HepG2 (cell line): ENCODE data around the gene CDC42EP1. TPM values are rescaled to one million over a fixed set of nuclear protein-coding genes. Genes with fewer than 3 reads are reported as not detected.

Experiments used
- CBX5 ChIP-seq: sonication (generic); formaldehyde crosslinking; IDR thresholded peaks from 2 replicates; pipeline ENCODE4 v1.4.0; 2020; ENCODE audit warnings: missing genetic modification reagents, borderline replicate concordance
- CCDC6 ChIP-seq: sonication (generic); formaldehyde crosslinking; IDR thresholded peaks from 2 replicates; pipeline ENCODE4 v1.8.1; 2022; ENCODE audit warnings: mild to moderate bottlenecking, missing genetic modification reagents, moderate library complexity
- ETV5 ChIP-seq: IDR thresholded peaks from 2 replicates; pipeline ENCODE4 v1.6.1; 2018; ENCODE audit warnings: missing biosample characterization, missing genetic modification reagents, inconsistent platforms, borderline replicate concordance
- FOSL1 ChIP-seq: sonication (generic); formaldehyde crosslinking; IDR thresholded peaks from 2 replicates; pipeline ENCODE4 v1.9.0; 2021; ENCODE audit warnings: missing genetic modification reagents, borderline replicate concordance
- GATAD1 ChIP-seq: IDR thresholded peaks from 2 replicates; pipeline ENCODE4 v1.6.1; 2016; ENCODE audit warnings: missing genetic modification reagents, missing compliant biosample characterization
- IRX3 ChIP-seq: sonication (generic); formaldehyde crosslinking; IDR thresholded peaks from 2 replicates; pipeline ENCODE4 v1.8.1; 2023; ENCODE audit warnings: mild to moderate bottlenecking, low read depth, missing genetic modification reagents, borderline replicate concordance
- JUN ChIP-seq: sonication (generic); formaldehyde crosslinking; IDR thresholded peaks from 2 replicates; pipeline ENCODE4 v1.4.0; 2020; ENCODE audit warnings: mild to moderate bottlenecking, missing genetic modification reagents
- MEIS2 ChIP-seq: sonication (generic); formaldehyde crosslinking; IDR thresholded peaks from 2 replicates; pipeline ENCODE4 v1.9.0; 2021; ENCODE audit warnings: mild to moderate bottlenecking, missing genetic modification reagents
- NFYB ChIP-seq: sonication (generic); formaldehyde crosslinking; IDR thresholded peaks from 2 replicates; pipeline ENCODE4 v1.4.0; 2020; ENCODE audit warnings: missing genetic modification reagents
- NPAS2 ChIP-seq: sonication (generic); formaldehyde crosslinking; IDR thresholded peaks from 2 replicates; pipeline ENCODE4 v1.8.0; 2022; ENCODE audit warnings: mild to moderate bottlenecking, missing genetic modification reagents, borderline replicate concordance
- POLR2AphosphoS5 ChIP-seq: IDR thresholded peaks from 2 replicates; pipeline ENCODE4 v1.6.1; 2012; ENCODE audit warnings: low read depth, low read length
- PRMT3 ChIP-seq: sonication (generic); formaldehyde crosslinking; IDR thresholded peaks from 2 replicates; pipeline ENCODE4 v1.8.1; 2022; ENCODE audit warnings: low read depth, mild to moderate bottlenecking, moderate library complexity, missing genetic modification reagents, borderline replicate concordance
- RBAK ChIP-seq: sonication (generic); formaldehyde crosslinking; IDR thresholded peaks from 2 replicates; pipeline ENCODE4 v1.5.1; 2020; ENCODE audit warnings: mild to moderate bottlenecking, missing genetic modification reagents
- RFXAP ChIP-seq: sonication (generic); formaldehyde crosslinking; IDR thresholded peaks from 2 replicates; pipeline ENCODE4 v1.4.0; 2020; ENCODE audit warnings: missing genetic modification reagents, borderline replicate concordance
- SMYD3 ChIP-seq: sonication (generic); formaldehyde crosslinking; IDR thresholded peaks from 2 replicates; pipeline ENCODE4 v1.8.1; 2023; ENCODE audit warnings: mild to moderate bottlenecking, missing genetic modification reagents
- SP140L ChIP-seq: sonication (generic); formaldehyde crosslinking; IDR thresholded peaks from 2 replicates; pipeline ENCODE4 v1.4.0; 2020; ENCODE audit warnings: missing genetic modification reagents, borderline replicate concordance
- TBP ChIP-seq: sonication (generic); formaldehyde crosslinking; IDR thresholded peaks from 2 replicates; pipeline ENCODE4 v1.5.0; 2020; ENCODE audit warnings: missing genetic modification reagents
- TP53 ChIP-seq: sonication (generic); formaldehyde crosslinking; conservative IDR thresholded peaks from 2 replicates; pipeline ENCODE4 v1.4.0; 2020; ENCODE audit warnings: missing genetic modification reagents
- ZBTB3 ChIP-seq: sonication (generic); formaldehyde crosslinking; IDR thresholded peaks from 2 replicates; pipeline ENCODE4 v1.4.0; 2020; ENCODE audit warnings: low read depth, mild to moderate bottlenecking, moderate library complexity, missing genetic modification reagents, borderline replicate concordance
- ZFY ChIP-seq: sonication (generic); formaldehyde crosslinking; IDR thresholded peaks from 2 replicates; pipeline ENCODE4 v1.4.0; 2020; ENCODE audit warnings: missing genetic modification reagents
- ZNF335 ChIP-seq: sonication (generic); formaldehyde crosslinking; IDR thresholded peaks from 2 replicates; pipeline ENCODE4 v1.4.0; 2020; ENCODE audit warnings: missing genetic modification reagents
- ZNF776 ChIP-seq: sonication (generic); formaldehyde crosslinking; IDR thresholded peaks from 2 replicates; pipeline ENCODE4 v1.4.0; 2020; ENCODE audit warnings: mild to moderate bottlenecking, missing genetic modification reagents
- polyA plus RNA-seq, 8 experiments: library from polyadenylated mRNA; depleted of rRNA in 3 of 8; stranded (reverse) in 7 of 8; unstranded in 1 of 8; fragments of >200 nt; fragmentation: Illumina TruSeq in 4 of 8; extraction: Trizol in 4 of 8; gene quantifications; 2 replicates each; pipeline versions ENCODE4 v1.2.1 to v1.2.3, GENCODE V29; 2011 to 2016; ENCODE audit warnings: low read depth in 4 of 8, missing spikeins in 1 of 8, mixed read lengths in 1 of 8; ENCODE audit not compliant: insufficient read depth in 1 of 8
- total RNA-seq, 5 experiments: library from RNA; depleted of rRNA; stranded (reverse); fragments of >200 nt; fragmentation: Illumina TruSeq; extraction: Trizol; gene quantifications; 2 replicates each; pipeline ENCODE4 v1.2.3, GENCODE V29; 2016; ENCODE audit warnings: low read depth in 1 of 5
- TF ChIP-seq, protein P1 (sequence below): sonication (generic); formaldehyde crosslinking; IDR thresholded peaks from 2 replicates; pipeline ENCODE4 v1.5.0; 2020; ENCODE audit warnings: mild to moderate bottlenecking, missing genetic modification reagents
- TF ChIP-seq, protein P2 (sequence below): sonication (generic); formaldehyde crosslinking; IDR thresholded peaks from 2 replicates; pipeline ENCODE4 v1.8.0; 2022; ENCODE audit warnings: missing genetic modification reagents, mild to moderate bottlenecking, moderate library complexity, borderline replicate concordance
- TF ChIP-seq, protein P3 (sequence below): sonication (generic); formaldehyde crosslinking; IDR thresholded peaks from 2 replicates; pipeline ENCODE4 v1.4.0; 2020; ENCODE audit warnings: missing genetic modification reagents
- TF ChIP-seq, protein P4 (sequence below): sonication (generic); formaldehyde crosslinking; IDR thresholded peaks from 2 replicates; pipeline ENCODE4 v1.4.0; 2020; ENCODE audit warnings: mild to moderate bottlenecking, missing genetic modification reagents

CDC42EP1 gene
- total and polyA plus RNA-seq, 2 of the 13 experiments (the other 11 are each of a cell fraction or from before 2014, with no cell fraction given) = 17.1 to 29.5 TPM

DNA sequence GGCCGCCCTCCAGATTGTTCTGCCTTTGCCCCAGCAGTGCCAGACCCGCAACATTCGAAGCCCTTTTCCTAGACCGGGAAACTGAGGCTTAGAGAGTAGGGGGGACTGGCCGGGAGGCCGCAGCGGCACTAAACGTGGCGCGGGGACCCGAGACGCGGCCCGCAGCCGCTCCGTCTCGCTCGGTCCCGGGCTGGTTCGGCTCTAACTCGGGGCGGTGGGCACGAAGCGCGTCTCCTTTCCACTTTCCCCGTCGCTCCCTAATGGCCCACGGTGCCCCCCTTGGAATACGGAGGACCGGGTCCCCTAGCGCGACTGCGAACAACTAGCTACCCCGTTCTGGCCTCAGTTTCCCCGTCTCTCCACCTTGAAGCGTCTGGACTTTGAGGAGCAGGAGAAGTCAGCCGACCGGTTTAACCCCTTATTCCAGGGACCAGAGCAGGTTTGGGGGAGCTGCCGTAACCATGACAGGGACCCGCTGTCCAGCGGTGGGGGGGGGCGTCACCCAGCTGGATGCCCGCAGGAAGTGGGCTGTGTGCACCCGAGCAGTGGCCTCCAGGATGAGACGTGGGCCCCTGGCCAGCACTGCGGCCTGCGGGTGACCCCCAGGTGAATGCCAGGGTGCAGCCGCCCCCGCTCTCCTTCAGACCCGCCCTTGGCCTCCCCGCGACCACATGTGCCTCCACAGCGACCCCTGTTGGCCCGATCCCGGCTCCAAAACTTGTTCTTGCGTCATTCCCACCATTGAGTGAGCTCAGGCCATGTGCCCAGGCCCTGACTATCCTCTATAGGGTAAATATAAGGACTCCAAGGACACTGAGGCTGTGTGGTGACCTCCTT, 1.1 kb downstream of the CDC42EP1 start (continued):
- no peak for TF ChIP-seq PRMT3 (CRISPR knock-in tag)
- 0 out of 2 replicates have a peak, but pooled peaks have one; percentile 65 for TF ChIP-seq TBP (CRISPR knock-in tag)
- TF ChIP-seq SMYD3 (CRISPR knock-in tag) = peak; percentile 53; the same call in 1 of the 2 replicates
- TF ChIP-seq FOSL1 (CRISPR knock-in tag) = no peak
- no peak; the same call in 1 of the 2 replicates for TF ChIP-seq NFYB
- peak; percentile 70; the same call in 1 of the 2 replicates for TF ChIP-seq TP53 (CRISPR knock-in tag)
- peak; percentile 70; the same call in 1 of the 2 replicates for TF ChIP-seq ZNF776 (CRISPR knock-in tag)
- peak; percentile 78; the same call in 1 of the 2 replicates for TF ChIP-seq CCDC6 (CRISPR knock-in tag)
- TF ChIP-seq GATAD1 = peak; percentile 55
- no peak for TF ChIP-seq IRX3 (CRISPR knock-in tag)
- TF ChIP-seq, protein P1, sequence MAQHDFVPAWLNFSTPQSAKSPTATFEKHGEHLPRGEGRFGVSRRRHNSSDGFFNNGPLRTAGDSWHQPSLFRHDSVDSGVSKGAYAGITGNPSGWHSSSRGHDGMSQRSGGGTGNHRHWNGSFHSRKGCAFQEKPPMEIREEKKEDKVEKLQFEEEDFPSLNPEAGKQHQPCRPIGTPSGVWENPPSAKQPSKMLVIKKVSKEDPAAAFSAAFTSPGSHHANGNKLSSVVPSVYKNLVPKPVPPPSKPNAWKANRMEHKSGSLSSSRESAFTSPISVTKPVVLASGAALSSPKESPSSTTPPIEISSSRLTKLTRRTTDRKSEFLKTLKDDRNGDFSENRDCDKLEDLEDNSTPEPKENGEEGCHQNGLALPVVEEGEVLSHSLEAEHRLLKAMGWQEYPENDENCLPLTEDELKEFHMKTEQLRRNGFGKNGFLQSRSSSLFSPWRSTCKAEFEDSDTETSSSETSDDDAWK = no peak
- peak; percentile 79; the same call in 1 of the 2 replicates for TF ChIP-seq CBX5 (CRISPR knock-in tag)
- TF ChIP-seq, protein P2, sequence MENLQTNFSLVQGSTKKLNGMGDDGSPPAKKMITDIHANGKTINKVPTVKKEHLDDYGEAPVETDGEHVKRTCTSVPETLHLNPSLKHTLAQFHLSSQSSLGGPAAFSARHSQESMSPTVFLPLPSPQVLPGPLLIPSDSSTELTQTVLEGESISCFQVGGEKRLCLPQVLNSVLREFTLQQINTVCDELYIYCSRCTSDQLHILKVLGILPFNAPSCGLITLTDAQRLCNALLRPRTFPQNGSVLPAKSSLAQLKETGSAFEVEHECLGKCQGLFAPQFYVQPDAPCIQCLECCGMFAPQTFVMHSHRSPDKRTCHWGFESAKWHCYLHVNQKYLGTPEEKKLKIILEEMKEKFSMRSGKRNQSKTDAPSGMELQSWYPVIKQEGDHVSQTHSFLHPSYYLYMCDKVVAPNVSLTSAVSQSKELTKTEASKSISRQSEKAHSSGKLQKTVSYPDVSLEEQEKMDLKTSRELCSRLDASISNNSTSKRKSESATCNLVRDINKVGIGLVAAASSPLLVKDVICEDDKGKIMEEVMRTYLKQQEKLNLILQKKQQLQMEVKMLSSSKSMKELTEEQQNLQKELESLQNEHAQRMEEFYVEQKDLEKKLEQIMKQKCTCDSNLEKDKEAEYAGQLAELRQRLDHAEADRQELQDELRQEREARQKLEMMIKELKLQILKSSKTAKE (CRISPR knock-in tag) = peak; percentile 80
- no peak for TF ChIP-seq ZBTB3 (CRISPR knock-in tag)
- no peak for TF ChIP-seq RBAK (CRISPR knock-in tag)
- TF ChIP-seq, protein P3, sequence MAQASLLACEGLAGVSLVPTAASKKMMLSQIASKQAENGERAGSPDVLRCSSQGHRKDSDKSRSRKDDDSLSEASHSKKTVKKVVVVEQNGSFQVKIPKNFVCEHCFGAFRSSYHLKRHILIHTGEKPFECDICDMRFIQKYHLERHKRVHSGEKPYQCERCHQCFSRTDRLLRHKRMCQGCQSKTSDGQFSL (CRISPR knock-in tag) = peak; percentile 89
- TF ChIP-seq ZFY (CRISPR knock-in tag) = peak; percentile 84
- peak; percentile 46; the same call in 1 of the 2 replicates for TF ChIP-seq ZNF335 (CRISPR knock-in tag)
- TF ChIP-seq NPAS2 (CRISPR knock-in tag) = no peak
- TF ChIP-seq, protein P4, sequence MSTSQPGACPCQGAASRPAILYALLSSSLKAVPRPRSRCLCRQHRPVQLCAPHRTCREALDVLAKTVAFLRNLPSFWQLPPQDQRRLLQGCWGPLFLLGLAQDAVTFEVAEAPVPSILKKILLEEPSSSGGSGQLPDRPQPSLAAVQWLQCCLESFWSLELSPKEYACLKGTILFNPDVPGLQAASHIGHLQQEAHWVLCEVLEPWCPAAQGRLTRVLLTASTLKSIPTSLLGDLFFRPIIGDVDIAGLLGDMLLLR (CRISPR knock-in tag) = peak; percentile 64; the same call in 1 of the 2 replicates
- peak; percentile 76 for TF ChIP-seq ETV5 (CRISPR knock-in tag)
- TF ChIP-seq POLR2AphosphoS5 = peak; percentile 68
- TF ChIP-seq SP140L (CRISPR knock-in tag) = 0 out of 2 replicates have a peak, but pooled peaks have one; percentile 66
- TF ChIP-seq MEIS2 = peak; percentile 90; the same call in 1 of the 2 replicates
- peak; percentile 72; the same call in 1 of the 2 replicates for TF ChIP-seq JUN (CRISPR knock-in tag)
- TF ChIP-seq RFXAP = 0 out of 2 replicates have a peak, but pooled peaks have one; percentile 24
